ENCODE measurements around the gene CES3. TPM values are rescaled to one million over a fixed set of nuclear protein-coding genes. Genes with fewer than 3 reads are reported as not detected.

CES3 gene
- total RNA-seq, 1 experiment from 2014 or later, result 3.7 TPM

- Histone ChIP-seq H2BK20ac (ENCODE audit: low read depth, low read length, poor library complexity, severe bottlenecking) (no peak overlapping the region), H3K18ac (ENCODE audit: insufficient read length, low read depth, low read length) (no peak overlapping the region), H3K4me1 (ENCODE audit: insufficient read depth, low read length) (no peaks in the 10 kb centered on the region), H4K20me1 (ENCODE audit: control insufficient read depth, insufficient read depth, insufficient read length) (no peaks in the 10 kb centered on the region), H2AFZ (ENCODE audit: low read length) (no peak overlapping the region), H3K9me3 (ENCODE audit: control insufficient read depth, low read depth, low read length) (no peaks in the 10 kb centered on the region), H3K79me2 (ENCODE audit: insufficient read depth, low read length) (no peaks in the 10 kb centered on the region), H3K56ac (ENCODE audit: insufficient read length, low read depth, low read length) (no peak overlapping the region), H2AK5ac (ENCODE audit: insufficient read length, low read length) (no peak overlapping the region), H2BK12ac (ENCODE audit: insufficient read length, low read depth, low read length) (no peak overlapping the region), H4K91ac (ENCODE audit: insufficient read length, low read depth, low read length) (no peak overlapping the region), H3K79me1 (ENCODE audit: insufficient read depth, low read depth, low read length, poor library complexity, severe bottlenecking) (no peaks in the 10 kb centered on the region), H3K14ac (ENCODE audit: insufficient read depth, low read length) (no peak overlapping the region), H3K23me2 (ENCODE audit: insufficient read length, low read depth, low read length, poor library complexity, severe bottlenecking) (no peaks in the 10 kb centered on the region), H3K4me2 (ENCODE audit: insufficient read depth, insufficient read length, low read length) (no peak overlapping the region), H2BK15ac (ENCODE audit: low read depth, low read length) (no peak overlapping the region), H3K4ac (ENCODE audit: low read depth, low read length) (no peak overlapping the region), H2BK120ac (ENCODE audit: low read depth, low read length, poor library complexity, severe bottlenecking) (no peak overlapping the region), H4K8ac (replicated peaks; ENCODE audit: insufficient read length, low read depth, low read length) (no peak overlapping the region), H2BK5ac (ENCODE audit: insufficient read length, low read length) (no peak overlapping the region), H3K27ac (ENCODE audit: insufficient read length, low read depth, low read length) (no peak overlapping the region), H4K5ac (ENCODE audit: insufficient read length, low read depth, low read length) (no peak overlapping the region), H3K27me3 (ENCODE audit: insufficient read depth, low read length) (no peaks in the 10 kb centered on the region; the same call in 1 of the 2 replicates), H3K9ac (ENCODE audit: extremely low read depth, insufficient read length, low read length) (no peak overlapping the region), H3K23ac (ENCODE audit: insufficient read length, low read depth, low read length) (no peak overlapping the region), H3T11ph (ENCODE audit: low read length) (no peak overlapping the region)
- Mint-ChIP-seq H3K36me3 (ENCODE audit: insufficient read depth in 1 of 3, low read depth in 3 of 3) (no peaks in the 10 kb centered on the region; a peak in 1 of 7 replicates), H3K4me1 (no peaks in the 10 kb centered on the region), H3K4me3 (no peak overlapping the region), H3K27me3 (ENCODE audit: low read depth) (peaks cover 41% of the 10 kb centered on the region), H3K27ac (no peak overlapping the region), H3K9me3 (no peaks in the 10 kb centered on the region)
- DNase-seq, result no peak
- TF ChIP-seq, protein P1, sequence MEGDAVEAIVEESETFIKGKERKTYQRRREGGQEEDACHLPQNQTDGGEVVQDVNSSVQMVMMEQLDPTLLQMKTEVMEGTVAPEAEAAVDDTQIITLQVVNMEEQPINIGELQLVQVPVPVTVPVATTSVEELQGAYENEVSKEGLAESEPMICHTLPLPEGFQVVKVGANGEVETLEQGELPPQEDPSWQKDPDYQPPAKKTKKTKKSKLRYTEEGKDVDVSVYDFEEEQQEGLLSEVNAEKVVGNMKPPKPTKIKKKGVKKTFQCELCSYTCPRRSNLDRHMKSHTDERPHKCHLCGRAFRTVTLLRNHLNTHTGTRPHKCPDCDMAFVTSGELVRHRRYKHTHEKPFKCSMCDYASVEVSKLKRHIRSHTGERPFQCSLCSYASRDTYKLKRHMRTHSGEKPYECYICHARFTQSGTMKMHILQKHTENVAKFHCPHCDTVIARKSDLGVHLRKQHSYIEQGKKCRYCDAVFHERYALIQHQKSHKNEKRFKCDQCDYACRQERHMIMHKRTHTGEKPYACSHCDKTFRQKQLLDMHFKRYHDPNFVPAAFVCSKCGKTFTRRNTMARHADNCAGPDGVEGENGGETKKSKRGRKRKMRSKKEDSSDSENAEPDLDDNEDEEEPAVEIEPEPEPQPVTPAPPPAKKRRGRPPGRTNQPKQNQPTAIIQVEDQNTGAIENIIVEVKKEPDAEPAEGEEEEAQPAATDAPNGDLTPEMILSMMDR (conservative IDR thresholded peaks at IDR 0.05), result no peak
- WGBS (ENCODE audit: extremely low coverage, insufficient read length, low lambda C conversion rate), result no CpG with 5 or more reads among the region's 6 CpGs
Measured at GRCh38 chr16:66916518-66916917, 44.5 kb upstream of the CES3 start.

Data from H9 (cell line).